HEK293 (cell line): ENCODE results near the gene FOXC2.

Experiments
- CTCF ChIP-seq: fragments of 450-650 bp; formaldehyde crosslinking; IDR thresholded peaks from 2 replicates; pipeline ENCODE4 v1.5.1; 2016; ENCODE audit warnings: missing biosample characterization, missing genetic modification characterization
- ELK4 ChIP-seq: IDR thresholded peaks from 2 replicates; pipeline ENCODE4 v1.6.1; 2011; ENCODE audit warnings: mild to moderate bottlenecking, low read depth, low read length, borderline replicate concordance
- GLIS1 ChIP-seq: fragments of 450-650 bp; formaldehyde crosslinking; IDR thresholded peaks from 2 replicates; pipeline ENCODE4 v1.5.1; 2016; ENCODE audit warnings: missing biosample characterization, missing genetic modification characterization
- SALL2 ChIP-seq: fragments of 450-650 bp; formaldehyde crosslinking; IDR thresholded peaks from 2 replicates; pipeline ENCODE4 v1.5.0; 2017; ENCODE audit warnings: missing biosample characterization, mild to moderate bottlenecking, missing genetic modification characterization, borderline replicate concordance
- ZNF121 ChIP-seq: fragments of 450-650 bp; formaldehyde crosslinking; IDR thresholded peaks from 2 replicates; pipeline ENCODE4 v1.5.1; 2016; ENCODE audit warnings: missing biosample characterization, missing genetic modification characterization
- ZNF169 ChIP-seq: fragments of 450-650 bp; formaldehyde crosslinking; IDR thresholded peaks from 2 replicates; pipeline ENCODE4 v1.5.1; 2016; ENCODE audit warnings: missing biosample characterization, missing genetic modification characterization
- ZNF202 ChIP-seq: fragments of 450-650 bp; formaldehyde crosslinking; IDR thresholded peaks from 2 replicates; pipeline ENCODE4 v1.5.1; 2016; ENCODE audit warnings: missing biosample characterization, missing genetic modification characterization, borderline replicate concordance
- ZNF350 ChIP-seq: fragments of 450-650 bp; formaldehyde crosslinking; IDR thresholded peaks from 2 replicates; pipeline ENCODE4 v1.5.0; 2017; ENCODE audit warnings: missing biosample characterization, mild to moderate bottlenecking, missing genetic modification characterization
- ZNF426 ChIP-seq: fragments of 450-650 bp; formaldehyde crosslinking; IDR thresholded peaks from 2 replicates; pipeline ENCODE4 v1.5.1; 2017; ENCODE audit warnings: missing biosample characterization, missing genetic modification characterization, mild to moderate bottlenecking, inconsistent platforms, moderate library complexity
- ZNF664 ChIP-seq: fragments of 450-650 bp; formaldehyde crosslinking; IDR thresholded peaks from 2 replicates; pipeline ENCODE4 v1.5.1; 2016; ENCODE audit warnings: missing biosample characterization, missing genetic modification characterization
- ZNF837 ChIP-seq: fragments of 450-650 bp; formaldehyde crosslinking; IDR thresholded peaks from 2 replicates; pipeline ENCODE4 v1.5.1; 2016; ENCODE audit warnings: missing biosample characterization, missing genetic modification characterization
- TF ChIP-seq, protein P1 (sequence below): fragments of 450-650 bp; formaldehyde crosslinking; IDR thresholded peaks from 2 replicates; pipeline ENCODE4 v1.5.1; 2016; ENCODE audit warnings: missing biosample characterization, missing genetic modification characterization
- TF ChIP-seq, protein P2 (sequence below): fragments of 450-650 bp; formaldehyde crosslinking; IDR thresholded peaks from 2 replicates; pipeline ENCODE4 v1.5.1; 2016; ENCODE audit warnings: missing biosample characterization, missing genetic modification characterization
- TF ChIP-seq, protein P3 (sequence below): fragments of 450-650 bp; formaldehyde crosslinking; IDR thresholded peaks from 2 replicates; pipeline ENCODE4 v1.5.1; 2016; ENCODE audit warnings: missing biosample characterization, missing genetic modification characterization

GRCh38 chr16:86545481-86545880, 21.1 kb upstream of the FOXC2 start:
- TF ChIP-seq ZNF426 (tag by site-specific recombination), result no peak
- TF ChIP-seq, protein P1, sequence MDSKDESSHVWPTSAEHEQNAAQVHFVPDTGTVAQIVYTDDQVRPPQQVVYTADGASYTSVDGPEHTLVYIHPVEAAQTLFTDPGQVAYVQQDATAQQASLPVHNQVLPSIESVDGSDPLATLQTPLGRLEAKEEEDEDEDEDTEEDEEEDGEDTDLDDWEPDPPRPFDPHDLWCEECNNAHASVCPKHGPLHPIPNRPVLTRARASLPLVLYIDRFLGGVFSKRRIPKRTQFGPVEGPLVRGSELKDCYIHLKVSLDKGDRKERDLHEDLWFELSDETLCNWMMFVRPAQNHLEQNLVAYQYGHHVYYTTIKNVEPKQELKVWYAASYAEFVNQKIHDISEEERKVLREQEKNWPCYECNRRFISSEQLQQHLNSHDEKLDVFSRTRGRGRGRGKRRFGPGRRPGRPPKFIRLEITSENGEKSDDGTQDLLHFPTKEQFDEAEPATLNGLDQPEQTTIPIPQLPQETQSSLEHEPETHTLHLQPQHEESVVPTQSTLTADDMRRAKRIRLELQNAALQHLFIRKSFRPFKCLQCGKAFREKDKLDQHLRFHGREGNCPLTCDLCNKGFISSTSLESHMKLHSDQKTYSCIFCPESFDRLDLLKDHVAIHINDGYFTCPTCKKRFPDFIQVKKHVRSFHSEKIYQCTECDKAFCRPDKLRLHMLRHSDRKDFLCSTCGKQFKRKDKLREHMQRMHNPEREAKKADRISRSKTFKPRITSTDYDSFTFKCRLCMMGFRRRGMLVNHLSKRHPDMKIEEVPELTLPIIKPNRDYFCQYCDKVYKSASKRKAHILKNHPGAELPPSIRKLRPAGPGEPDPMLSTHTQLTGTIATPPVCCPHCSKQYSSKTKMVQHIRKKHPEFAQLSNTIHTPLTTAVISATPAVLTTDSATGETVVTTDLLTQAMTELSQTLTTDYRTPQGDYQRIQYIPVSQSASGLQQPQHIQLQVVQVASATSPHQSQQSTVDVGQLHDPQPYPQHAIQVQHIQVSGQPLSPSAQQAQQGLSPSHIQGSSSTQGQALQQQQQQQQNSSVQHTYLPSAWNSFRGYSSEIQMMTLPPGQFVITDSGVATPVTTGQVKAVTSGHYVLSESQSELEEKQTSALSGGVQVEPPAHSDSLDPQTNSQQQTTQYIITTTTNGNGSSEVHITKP (tag by site-specific recombination), result no peak
- TF ChIP-seq CTCF (tag by site-specific recombination), result no peak
- TF ChIP-seq, protein P2, sequence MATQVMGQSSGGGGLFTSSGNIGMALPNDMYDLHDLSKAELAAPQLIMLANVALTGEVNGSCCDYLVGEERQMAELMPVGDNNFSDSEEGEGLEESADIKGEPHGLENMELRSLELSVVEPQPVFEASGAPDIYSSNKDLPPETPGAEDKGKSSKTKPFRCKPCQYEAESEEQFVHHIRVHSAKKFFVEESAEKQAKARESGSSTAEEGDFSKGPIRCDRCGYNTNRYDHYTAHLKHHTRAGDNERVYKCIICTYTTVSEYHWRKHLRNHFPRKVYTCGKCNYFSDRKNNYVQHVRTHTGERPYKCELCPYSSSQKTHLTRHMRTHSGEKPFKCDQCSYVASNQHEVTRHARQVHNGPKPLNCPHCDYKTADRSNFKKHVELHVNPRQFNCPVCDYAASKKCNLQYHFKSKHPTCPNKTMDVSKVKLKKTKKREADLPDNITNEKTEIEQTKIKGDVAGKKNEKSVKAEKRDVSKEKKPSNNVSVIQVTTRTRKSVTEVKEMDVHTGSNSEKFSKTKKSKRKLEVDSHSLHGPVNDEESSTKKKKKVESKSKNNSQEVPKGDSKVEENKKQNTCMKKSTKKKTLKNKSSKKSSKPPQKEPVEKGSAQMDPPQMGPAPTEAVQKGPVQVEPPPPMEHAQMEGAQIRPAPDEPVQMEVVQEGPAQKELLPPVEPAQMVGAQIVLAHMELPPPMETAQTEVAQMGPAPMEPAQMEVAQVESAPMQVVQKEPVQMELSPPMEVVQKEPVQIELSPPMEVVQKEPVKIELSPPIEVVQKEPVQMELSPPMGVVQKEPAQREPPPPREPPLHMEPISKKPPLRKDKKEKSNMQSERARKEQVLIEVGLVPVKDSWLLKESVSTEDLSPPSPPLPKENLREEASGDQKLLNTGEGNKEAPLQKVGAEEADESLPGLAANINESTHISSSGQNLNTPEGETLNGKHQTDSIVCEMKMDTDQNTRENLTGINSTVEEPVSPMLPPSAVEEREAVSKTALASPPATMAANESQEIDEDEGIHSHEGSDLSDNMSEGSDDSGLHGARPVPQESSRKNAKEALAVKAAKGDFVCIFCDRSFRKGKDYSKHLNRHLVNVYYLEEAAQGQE (tag by site-specific recombination), result no peak
- TF ChIP-seq ZNF169 (tag by site-specific recombination), result no peak
- no peak for TF ChIP-seq ZNF350
- no peak for TF ChIP-seq SALL2 (tag by site-specific recombination)
- TF ChIP-seq ZNF202 (tag by site-specific recombination), result no peak
- no peak for TF ChIP-seq ELK4
- TF ChIP-seq ZNF837 (tag by site-specific recombination), result no peak
- no peak for TF ChIP-seq GLIS1 (tag by site-specific recombination)
- no peak for TF ChIP-seq ZNF664
- no peak for TF ChIP-seq ZNF121
- TF ChIP-seq, protein P3, sequence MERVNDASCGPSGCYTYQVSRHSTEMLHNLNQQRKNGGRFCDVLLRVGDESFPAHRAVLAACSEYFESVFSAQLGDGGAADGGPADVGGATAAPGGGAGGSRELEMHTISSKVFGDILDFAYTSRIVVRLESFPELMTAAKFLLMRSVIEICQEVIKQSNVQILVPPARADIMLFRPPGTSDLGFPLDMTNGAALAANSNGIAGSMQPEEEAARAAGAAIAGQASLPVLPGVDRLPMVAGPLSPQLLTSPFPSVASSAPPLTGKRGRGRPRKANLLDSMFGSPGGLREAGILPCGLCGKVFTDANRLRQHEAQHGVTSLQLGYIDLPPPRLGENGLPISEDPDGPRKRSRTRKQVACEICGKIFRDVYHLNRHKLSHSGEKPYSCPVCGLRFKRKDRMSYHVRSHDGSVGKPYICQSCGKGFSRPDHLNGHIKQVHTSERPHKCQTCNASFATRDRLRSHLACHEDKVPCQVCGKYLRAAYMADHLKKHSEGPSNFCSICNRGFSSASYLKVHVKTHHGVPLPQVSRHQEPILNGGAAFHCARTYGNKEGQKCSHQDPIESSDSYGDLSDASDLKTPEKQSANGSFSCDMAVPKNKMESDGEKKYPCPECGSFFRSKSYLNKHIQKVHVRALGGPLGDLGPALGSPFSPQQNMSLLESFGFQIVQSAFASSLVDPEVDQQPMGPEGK (tag by site-specific recombination), result no peak
